GM19043 (cell line): ENCODE measurements around the gene ITSN1.
"Not testable (repeated sequence)": the region's sequence is repeated elsewhere in the genome, so short reads cannot be mapped to it uniquely, and the experiment has no call there.

Experiments used
- ATAC-seq: cut with Tn5 transposase; IDR thresholded peaks from one replicate; pipeline ENCODE4 v1.9.1; 2021; ENCODE audit warnings: low read depth; ENCODE audit not compliant: unreplicated experiment

The ITSN1 gene

GRCh38 chr21:33909756-33910155 is 267.5 kb downstream of the ITSN1 start:
- ATAC-seq, result no peak

DNA sequence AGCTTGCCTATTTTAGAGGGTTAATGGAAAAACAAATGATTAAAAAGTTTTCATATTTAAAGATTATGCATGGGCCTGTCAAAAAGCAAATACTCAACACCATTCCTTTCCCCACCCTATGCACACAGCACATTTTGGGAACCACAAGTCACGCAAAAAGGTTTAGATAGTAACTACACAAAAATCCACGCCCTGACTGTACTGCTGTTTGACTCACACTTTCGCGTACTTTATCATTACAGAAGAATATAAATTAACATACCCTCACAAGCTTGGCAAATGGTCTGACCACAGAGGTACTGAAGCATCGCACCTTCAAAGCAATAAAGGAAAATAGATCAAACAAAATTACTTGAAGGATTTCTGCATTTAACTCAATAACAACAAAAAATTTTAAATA is 271.9 kb downstream of the ITSN1 start:
- ATAC-seq, result no peak

GRCh38 chr21:33915368-33916199 is 273.3 kb downstream of the ITSN1 start, which contains the start of gene ATP5PO:
ATP5PO (minus strand) TSS chr21:33915804; CDS start chr21:33915763, 41 bp downstream.
- peak; percentile 100 for ATAC-seq

DNA sequence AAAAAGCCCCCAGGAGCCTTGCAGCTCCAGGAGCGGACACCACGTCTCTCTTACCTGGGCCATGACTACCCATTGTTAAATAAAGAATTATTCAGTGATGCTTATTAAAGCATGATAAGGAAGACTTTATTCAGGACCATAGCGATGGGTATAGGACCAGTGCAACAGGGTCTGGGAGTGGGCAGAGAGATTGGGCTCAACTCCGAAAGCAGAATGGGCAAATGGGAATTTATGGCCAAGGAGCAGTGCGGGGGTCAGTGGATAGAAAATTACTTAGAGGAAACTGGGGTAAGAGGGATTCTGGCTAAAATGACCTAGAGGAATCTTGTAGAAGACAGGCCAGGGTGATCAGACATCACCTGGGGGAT is 273.9 kb downstream of the ITSN1 start:
- no peak for ATAC-seq

DNA sequence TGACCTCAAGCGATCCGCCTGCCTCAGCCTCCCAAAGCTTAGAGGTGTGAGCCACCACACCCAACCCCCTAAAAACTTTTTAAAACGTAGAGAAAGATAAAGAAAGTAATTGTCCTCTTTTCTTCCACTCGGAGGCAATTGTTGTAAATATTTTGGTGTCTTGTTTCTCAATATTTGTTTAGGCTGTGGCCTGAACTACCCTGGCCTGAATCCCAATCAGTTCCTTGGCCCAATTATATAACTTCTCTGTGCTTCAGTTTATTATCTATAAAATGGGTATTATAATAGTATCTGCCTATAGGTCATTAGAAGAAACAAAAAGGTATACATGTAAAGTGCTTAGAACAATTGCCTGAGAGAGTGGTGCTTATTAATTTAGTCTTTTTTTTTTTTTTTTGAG is 275.1 kb downstream of the ITSN1 start:
- no peak for ATAC-seq

GRCh38 chr21:33924079-33924765 is 281.9 kb downstream of the ITSN1 start:
- ATAC-seq, result peak; percentile 74

DNA sequence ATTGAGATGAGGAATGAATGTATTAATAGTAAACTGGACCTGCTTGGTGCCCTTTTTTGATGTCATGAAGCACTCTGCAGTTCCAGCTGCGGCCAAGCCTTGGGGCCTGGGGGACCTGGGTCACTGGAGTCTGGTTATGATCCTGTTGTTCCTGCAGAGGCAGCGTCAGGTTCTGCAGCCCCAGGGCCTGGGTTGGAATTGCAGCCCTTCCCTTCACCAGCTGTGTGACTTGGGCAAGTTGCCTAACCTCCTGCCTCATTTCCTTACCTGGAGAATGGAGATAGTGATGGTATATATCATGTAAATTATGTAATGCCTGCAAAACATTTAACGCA is 282.4 kb downstream of the ITSN1 start:
- ATAC-seq, result no peak

DNA sequence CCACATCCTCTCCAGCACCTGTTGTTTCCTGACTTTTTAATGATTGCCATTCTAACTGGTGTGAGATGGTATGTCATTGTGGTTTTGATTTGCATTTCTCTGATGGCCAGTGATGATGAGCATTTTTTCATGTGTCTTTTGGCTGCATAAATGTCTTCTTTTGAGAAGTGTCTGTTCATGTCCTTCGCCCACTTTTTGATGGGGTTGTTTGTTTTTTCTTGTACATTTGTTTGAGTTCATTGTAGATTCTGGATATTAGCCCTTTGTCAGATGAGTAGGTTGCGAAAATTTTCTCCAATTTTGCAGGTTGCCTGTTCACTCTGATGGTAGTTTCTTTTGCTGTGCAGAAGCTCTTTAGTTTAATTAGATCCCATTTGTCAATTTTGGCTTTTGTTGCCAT is 283.9 kb downstream of the ITSN1 start:
- not testable (repeated sequence) for ATAC-seq

DNA sequence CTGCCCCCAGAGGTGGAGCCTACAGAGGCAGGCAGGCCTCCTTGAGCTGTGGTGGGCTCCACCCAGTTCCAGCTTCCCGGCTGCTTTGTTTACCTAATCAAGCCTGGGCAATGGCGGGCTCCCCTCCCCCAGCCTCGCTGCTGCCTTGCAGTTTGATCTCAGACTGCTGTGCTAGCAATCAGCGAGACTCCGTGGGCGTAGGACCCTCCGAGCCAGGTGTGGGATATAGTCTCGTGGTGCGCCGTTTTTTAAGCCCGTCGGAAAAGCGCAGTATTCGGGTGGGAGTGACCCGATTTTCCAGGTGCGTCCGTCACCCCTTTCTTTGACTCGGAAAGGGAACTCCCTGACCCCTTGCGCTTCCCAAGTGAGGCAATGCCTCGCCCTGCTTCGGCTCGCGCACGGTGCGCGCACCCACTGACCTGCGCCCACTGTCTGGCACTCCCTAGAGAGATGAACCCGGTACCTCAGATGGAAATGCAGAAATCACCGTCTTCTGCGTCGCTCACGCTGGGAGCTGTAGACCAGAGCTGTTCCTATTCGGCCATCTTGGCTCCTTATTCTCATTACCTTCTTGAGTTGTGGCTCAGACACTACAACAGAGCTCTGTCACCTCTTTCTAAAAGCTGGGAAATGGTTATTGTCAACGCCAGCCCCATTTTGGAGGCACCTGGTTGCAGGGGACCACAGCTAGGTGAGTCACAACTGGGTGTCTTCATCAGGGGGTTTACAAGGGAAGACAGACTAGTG is 288.9 kb downstream of the ITSN1 start:
- ATAC-seq, result not testable (repeated sequence)

DNA sequence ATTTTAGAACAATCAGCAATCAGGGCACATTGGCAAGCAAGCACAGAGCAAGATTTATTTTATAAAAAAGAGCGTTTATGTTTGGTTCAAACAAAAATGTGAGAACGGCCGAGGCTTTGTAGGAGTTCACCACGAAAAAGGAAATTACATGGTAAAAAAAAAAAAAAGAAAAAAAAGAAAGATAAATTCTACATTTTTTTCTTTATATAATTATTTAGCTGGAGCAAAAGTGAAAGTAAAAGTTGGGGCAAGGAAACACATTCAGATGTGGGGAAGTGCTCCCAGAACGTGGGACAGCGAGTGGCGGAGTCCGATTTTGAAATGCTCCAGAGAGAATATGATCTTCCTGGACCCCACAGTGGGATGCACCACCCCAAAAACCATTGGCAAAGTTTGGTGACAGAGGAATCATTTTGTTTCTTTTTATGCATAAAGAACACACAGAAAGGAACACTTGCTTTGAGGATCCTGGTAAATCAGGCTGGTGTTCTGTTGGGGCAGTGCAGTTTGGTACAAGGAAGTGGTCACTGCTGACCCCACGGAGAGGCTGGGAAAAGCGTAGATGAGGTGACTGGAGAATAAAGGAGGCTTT is 289.6 kb downstream of the ITSN1 start:
- no peak for ATAC-seq

- ATAC-seq, result no peak
Measured at GRCh38 chr21:33932731-33933130, 290.4 kb downstream of the ITSN1 start.

DNA sequence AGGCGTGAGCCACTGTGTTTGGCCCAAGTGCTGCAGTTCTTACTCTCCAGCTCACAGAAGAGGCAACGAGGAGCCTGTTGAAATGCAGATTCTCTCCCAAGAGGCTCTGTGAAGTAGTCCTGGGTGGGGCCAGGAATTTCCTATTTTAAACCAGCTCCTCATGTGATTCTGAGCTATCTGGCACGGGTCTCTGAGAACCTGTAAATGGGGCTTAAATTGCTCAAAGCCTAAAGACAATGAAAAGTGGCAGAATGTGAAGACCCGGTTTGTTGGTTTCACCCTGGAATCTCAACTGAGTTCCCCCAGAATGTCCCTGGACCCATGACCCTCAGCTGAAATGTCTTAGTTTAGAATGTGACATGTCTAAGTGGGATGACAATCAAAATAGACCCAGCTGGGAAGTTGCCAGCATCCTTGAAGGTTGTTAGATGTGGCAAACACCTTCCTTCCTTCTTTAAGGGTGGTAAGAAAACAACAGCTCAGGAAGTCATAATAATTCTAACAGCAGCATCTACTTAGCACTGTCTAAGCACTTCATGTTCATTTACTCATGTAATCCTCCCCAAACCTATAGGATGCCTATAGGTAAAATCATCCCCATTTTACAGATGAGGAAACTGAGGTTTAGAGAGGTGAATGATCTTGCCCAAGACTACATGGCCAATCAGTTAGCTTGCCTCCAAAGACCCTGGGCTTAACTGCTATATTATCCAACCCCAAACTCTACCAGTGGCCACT is 294.2 kb downstream of the ITSN1 start:
- ATAC-seq, result no peak

DNA sequence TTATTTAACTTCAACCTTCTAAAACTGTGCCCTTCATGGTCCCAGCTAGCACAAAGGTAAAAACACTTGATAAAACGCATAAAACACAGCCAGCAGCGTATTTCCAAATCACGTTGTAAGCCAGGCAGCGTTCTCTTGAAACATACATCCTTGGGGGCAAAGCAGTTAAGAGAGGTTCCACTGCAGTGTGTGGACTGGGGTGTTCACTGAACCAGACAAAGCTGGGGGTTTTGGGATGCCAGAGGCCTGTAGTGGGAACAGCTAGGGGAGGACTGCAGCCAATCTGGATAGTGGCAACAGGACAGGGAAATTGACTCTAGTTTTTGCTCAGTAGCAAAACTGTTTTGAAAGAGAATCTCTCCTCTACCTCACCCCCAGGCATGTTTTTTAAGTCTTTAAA is 294.8 kb downstream of the ITSN1 start:
- ATAC-seq, result no peak

DNA sequence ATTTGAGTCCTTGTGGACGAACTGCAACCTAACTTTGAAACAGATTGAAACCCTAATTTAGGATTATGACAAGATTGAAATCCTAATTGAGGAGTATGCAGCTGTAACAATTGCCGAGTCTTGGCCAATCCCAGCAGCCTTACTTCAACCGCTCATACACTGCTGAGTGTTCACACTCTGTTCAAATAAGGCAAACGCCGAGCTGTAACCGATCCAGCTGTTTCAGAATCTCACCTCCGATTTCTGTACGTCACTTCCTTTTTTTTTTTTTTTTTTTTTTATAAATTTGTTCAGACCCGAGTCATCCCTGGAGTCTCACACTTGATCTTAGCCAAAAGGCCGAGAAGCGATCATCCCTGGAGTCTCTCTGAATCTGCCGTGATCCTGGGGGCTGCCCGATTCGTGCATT is 295.6 kb downstream of the ITSN1 start:
- ATAC-seq, result no peak

DNA sequence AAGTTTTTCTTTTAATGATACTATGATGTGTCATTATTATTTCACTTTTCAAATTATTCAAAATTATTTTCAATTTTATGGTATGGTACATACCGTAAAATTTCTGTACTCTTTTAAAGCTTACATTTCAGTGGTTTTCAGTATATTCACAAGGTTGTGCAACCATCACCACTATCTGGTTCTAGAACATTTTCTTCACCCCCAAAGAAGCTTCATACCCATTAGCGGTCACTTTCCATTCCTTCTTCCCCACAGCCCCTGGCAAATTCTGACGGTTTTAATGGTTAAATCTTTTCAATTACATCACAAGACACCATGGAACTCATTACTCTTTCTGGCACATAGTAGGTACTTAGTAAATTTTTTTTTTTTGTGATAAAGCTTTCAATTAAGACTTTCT is 296.1 kb downstream of the ITSN1 start:
- ATAC-seq, result no peak

DNA sequence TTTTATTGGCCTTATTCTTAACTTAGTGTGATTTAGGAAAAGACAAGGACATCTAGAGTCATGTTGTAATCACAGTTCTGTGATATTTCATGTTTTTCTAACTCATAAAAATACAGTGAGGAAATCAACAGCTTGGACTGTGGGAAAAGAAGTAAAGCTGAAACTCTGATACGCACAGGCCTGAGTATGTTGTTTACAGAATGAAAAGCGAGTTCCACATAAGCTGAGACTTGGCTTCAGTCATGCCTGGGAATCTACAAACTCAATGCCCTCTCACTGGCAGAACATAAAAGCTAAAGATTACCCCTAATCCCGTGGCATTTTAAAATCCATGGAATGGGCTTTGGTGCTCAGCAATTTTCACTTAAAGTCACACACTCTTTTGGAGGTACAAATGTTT is 296.9 kb downstream of the ITSN1 start:
- ATAC-seq, result no peak

DNA sequence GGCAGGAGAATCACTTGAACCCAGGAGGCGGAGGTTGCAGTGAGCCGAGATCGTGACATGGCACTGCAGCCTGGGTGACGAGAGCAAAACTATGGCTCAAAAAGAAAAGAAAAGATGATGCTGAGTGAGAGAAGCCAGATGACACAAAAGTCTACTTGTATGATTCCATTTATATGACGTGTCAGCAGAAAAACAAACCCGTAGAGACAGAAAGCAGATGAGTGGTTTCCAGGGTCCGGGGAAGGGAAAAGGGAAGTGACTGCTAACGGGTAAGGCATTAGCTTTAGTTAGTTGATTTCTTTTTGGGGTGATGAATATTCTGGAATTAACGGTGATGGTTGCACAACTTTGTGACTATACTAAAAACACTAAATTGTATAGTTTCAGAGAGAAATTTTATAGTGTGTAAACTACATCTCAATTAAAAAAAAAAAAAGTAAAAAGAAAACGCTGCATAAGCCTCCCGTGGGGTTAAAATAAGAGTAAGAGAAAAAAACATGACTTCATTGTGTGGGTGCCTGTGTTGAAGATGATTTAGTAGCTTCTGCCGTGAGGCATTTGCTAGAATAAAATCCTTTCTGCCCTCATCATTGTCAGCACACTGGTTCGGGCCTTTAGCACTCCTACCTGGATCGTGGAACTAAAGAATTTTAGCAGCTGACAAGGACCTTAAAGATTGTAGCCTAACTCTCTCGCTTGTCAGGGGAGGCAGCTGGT is 298.0 kb downstream of the ITSN1 start:
- ATAC-seq, result no peak

DNA sequence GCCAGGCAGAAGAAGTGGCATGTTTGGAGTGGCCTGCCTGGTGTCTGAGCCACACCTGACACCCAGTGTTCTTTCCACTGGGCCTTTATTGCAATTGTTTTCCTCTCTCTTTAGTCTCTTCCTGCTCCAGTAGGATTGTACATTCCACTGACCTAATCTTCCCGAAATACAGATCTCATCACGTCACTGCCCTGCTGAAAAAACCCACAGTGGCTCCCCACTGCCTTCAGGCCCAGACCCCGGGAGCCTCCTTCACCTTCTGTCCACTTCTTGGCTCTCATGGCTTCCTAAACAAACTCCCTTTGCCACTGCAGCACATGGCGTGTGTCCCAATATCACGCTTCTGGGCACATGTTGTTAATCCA is 298.6 kb downstream of the ITSN1 start:
- ATAC-seq, result no peak

- no peak for ATAC-seq
Measured at GRCh38 chr21:33942426-33942825, 300.1 kb downstream of the ITSN1 start.

- no peak for ATAC-seq
Measured at GRCh38 chr21:33943293-33943692, 301.0 kb downstream of the ITSN1 start.
